ENCODE data around the gene FGF4.

Gene FGF4, protein sequence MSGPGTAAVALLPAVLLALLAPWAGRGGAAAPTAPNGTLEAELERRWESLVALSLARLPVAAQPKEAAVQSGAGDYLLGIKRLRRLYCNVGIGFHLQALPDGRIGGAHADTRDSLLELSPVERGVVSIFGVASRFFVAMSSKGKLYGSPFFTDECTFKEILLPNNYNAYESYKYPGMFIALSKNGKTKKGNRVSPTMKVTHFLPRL

DNA sequence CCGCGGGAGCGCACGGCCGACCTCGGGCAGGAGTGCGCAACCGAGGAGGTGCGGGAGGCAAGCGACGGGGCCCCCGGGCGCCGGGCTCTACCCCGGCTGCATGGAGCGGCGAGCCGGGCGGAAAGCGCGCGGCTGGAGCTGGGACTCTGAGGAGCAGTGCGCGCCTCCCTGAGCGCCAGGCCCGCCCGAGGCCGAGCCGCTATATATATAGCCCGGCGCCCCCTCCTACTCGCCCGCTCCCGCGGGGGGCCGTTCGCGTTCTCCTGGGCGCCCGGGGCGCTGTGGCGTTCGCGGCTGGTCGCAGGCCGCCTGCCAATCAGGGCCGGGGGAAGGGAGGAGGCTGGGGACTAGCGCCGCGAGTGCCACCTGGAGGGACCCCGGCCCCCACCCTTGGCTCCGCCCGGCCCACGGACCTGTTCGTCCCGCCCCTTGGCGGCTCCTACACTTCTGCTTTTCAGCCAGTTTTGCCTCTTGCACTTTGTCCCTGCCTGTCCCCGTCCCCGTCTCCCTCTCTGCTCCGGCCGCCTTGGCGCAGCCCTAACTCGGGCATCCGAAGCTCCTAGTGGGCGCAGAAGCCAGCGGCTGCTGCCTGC is at the start of gene FGF4:
Gene FGF4 (minus strand): TSS at position 179 of the 593 bp plus-strand sequence. CDS start 257 bp downstream, outside the sequence.
- TF ChIP-seq, protein P1, sequence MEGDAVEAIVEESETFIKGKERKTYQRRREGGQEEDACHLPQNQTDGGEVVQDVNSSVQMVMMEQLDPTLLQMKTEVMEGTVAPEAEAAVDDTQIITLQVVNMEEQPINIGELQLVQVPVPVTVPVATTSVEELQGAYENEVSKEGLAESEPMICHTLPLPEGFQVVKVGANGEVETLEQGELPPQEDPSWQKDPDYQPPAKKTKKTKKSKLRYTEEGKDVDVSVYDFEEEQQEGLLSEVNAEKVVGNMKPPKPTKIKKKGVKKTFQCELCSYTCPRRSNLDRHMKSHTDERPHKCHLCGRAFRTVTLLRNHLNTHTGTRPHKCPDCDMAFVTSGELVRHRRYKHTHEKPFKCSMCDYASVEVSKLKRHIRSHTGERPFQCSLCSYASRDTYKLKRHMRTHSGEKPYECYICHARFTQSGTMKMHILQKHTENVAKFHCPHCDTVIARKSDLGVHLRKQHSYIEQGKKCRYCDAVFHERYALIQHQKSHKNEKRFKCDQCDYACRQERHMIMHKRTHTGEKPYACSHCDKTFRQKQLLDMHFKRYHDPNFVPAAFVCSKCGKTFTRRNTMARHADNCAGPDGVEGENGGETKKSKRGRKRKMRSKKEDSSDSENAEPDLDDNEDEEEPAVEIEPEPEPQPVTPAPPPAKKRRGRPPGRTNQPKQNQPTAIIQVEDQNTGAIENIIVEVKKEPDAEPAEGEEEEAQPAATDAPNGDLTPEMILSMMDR (conservative IDR thresholded peaks at IDR 0.05; ENCODE audit: low read depth, low read length), result no peak
- DNase-seq (ENCODE audit: low read depth), result no peak
- H3K4me3 ChIP-seq (ENCODE audit: low read depth, low read length), result no peak within 1 kb of the TSS

DNA sequence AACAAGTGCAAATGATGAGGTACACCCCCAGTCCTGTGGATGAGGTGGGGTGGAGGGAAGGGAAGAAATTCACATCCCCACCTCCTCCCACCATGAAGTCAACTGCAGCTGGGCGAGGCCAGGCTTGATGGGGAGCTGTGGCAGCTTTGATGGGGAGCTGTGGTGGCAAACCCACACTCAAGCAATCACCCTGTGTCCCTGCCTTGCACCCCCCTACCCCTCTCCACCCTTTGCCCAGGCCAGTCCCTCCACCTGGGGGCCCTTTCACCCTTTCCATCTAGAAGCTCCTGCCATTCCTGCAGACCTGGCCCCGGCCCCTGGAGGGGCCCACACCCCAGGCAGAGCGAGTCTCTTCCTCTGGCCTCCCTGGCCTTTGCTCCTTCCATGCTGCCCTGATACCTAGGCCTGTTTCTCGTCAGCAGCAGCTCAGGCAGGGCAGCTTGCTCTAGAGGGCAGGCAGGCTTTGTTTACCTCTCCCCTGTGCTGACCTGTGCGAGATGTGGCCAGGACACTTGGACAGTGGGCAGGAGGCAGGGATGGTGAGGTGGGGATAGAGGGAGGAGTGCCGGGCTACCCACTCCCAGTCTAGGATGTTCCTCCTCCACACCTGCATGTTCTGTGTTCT is 48.6 kb upstream of the FGF4 start:
- TF ChIP-seq, protein P1 (conservative IDR thresholded peaks at IDR 0.05; ENCODE audit: low read depth, low read length), result no peak
- H3K4me3 ChIP-seq (ENCODE audit: low read depth, low read length), result no peak overlapping the region

DNA sequence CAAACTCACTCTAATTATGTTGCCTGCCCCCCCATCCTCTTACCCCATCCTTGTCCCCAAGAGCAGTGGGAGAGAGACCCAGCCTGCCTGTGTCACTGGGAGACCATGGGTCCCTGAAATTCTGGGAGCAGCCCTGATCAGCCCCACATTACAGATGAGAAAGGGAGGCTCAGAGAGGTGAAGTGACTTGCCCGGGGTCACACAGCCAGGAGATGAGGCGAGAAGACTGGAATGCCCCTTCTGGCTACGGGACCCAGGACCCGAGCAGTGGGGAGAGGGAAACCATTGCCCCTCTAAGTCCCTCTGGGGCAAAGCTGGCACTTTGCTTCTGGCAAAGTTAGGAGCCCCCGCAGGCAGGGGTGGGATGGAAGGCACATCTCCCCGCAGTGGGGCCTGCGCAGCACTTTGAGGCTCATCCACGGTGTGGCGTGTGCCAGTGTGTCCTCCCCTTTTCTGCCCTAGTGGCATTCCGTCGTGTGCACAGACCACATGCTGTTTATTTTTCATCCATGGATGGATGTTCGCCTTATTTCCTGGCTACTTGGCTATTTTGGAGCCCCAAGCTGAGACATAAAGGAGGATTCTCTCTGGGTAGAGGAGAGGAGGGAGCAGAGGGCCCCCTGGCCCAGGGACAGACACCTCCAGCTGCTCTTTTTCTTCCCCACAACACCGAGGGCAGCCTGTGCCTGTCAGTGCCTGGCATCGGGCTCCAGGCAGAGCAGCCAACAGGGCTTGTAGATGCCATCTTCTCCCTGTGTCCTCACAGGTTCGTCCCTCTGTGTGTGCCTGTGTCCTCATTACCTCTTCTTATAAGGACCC is 47.7 kb upstream of the FGF4 start:
- no peak for DNase-seq (ENCODE audit: low read depth)
- no peak overlapping the region for H3K4me3 ChIP-seq (ENCODE audit: low read depth, low read length)
- TF ChIP-seq, protein P1 (conservative IDR thresholded peaks at IDR 0.05; ENCODE audit: low read depth, low read length), result no peak

More for the DNA sequence above, 48.6 kb upstream of the FGF4 start:
- no peak for DNase-seq (ENCODE audit: low read depth)

DNA sequence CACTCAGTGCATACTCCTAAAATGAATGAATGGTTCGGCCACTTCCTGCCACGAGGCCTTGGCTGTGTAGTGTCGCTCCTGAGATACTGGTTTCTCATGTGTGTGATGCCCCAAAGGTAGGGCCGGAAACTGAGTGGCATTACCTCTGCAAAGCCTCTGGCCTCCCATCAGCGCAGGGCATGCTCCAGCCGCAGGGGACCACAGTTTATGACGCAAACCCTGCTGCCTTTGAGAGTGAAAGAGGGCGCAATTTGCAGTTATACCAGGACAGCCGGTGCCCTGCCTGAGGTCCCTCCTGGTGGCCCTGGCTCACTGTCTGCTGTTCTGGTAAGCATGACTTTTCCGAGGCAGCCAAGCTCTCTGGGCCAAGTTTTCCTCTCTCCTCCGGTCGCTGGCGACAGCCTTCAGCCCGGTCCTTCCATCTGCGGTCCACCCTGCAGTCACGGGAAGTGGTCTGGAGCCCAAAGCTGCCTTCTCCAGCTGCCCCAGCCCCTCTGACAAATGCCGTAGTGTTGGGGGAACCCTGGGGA is 46.4 kb upstream of the FGF4 start:
- no peak for DNase-seq (ENCODE audit: low read depth)
- no peak overlapping the region for H3K4me3 ChIP-seq (ENCODE audit: low read depth, low read length)
- TF ChIP-seq, protein P1 (conservative IDR thresholded peaks at IDR 0.05; ENCODE audit: low read depth, low read length), result no peak

DNA sequence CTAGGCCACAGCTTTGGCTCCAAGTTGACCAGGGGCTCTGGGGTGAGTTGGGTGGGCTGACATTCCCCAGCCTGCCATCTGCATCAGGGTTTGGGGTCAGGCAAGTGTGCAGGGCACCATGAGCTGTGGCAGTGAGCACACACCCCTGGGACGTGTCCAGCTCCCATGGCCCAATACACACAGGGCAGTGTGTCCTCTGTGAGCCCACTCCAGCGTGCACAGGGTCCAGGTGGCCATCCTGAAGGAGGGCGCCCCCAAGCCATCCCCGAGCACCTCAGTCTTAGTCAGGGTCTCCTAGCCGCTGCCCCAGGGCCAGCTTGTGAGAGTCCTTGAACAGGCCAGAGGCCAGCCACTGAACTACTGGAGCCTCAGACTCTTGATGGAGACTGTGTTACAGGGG is 45.3 kb upstream of the FGF4 start:
- H3K4me3 ChIP-seq (ENCODE audit: low read depth, low read length), result no peak overlapping the region
- TF ChIP-seq, protein P1 (conservative IDR thresholded peaks at IDR 0.05; ENCODE audit: low read depth, low read length), result no peak
- DNase-seq (ENCODE audit: low read depth), result no peak

DNA sequence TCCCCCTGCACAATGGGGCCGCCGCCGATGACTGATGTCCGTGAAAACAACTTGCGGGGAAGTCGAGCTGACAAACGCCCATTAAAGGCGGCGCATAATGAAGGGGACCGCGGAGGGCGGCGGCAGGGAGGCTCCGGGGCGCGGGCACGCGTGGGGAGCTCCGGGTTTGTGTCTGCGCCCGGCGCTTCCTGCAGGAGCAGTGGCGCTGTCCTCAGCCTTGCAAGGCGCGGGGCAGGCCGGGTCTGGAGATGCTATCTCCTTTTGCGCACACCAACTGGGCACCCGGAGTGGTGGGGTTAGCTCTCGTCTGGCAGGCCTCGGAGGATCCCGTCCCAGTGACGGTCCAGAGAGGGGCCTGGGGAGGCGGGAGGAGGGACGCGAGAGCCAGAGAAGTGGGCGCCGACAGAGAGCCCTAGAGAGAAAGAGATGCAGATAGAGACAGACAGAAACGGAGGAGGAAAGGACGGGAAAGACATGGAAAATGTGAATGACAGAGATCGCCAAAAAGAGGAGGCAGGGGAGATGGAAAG is 44.5 kb upstream of the FGF4 start:
- no peak overlapping the region for H3K4me3 ChIP-seq (ENCODE audit: low read depth, low read length)
- TF ChIP-seq, protein P1 (conservative IDR thresholded peaks at IDR 0.05; ENCODE audit: low read depth, low read length), result no peak
- no peak for DNase-seq (ENCODE audit: low read depth)

All from choroid plexus epithelial cell (primary cell).